ENCODE results near the gene ELMO1. TPM values are rescaled to one million over a fixed set of nuclear protein-coding genes. Genes with fewer than 3 reads are reported as not detected.

The ELMO1 gene
- total and polyA plus RNA-seq, 8 donors = 18.2 to 55.3 (median 45.6) TPM

DNA sequence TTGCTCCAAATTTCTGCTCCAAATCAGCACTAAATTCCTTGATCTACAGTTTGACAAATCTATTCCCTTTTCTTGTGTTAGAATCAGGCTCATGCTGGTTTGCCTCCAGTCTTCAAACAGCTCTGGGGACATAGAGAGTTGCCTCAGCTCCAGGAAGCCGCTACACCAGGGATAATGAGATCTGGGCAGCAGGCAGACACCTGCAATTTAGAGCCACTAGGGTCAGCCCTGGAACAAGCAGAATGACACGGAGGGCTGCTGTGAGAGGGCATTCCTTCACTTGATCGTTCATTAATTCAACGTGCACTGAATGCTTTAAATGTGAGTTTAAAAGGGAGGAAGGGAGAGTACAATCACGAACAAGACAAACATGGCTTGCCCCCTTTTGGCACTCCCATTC, 3.7 kb upstream of the ELMO1 start:
- H3K36me3 ChIP-seq = no peaks in the 10 kb centered on the region
- H3K9me3 ChIP-seq = no peaks in the 10 kb centered on the region
- no peak overlapping the region for H3K4me3 ChIP-seq
- peaks cover 0 to 12% of the 10 kb centered on the region in 2 donors for H3K4me1 ChIP-seq
- TF ChIP-seq, protein P1, sequence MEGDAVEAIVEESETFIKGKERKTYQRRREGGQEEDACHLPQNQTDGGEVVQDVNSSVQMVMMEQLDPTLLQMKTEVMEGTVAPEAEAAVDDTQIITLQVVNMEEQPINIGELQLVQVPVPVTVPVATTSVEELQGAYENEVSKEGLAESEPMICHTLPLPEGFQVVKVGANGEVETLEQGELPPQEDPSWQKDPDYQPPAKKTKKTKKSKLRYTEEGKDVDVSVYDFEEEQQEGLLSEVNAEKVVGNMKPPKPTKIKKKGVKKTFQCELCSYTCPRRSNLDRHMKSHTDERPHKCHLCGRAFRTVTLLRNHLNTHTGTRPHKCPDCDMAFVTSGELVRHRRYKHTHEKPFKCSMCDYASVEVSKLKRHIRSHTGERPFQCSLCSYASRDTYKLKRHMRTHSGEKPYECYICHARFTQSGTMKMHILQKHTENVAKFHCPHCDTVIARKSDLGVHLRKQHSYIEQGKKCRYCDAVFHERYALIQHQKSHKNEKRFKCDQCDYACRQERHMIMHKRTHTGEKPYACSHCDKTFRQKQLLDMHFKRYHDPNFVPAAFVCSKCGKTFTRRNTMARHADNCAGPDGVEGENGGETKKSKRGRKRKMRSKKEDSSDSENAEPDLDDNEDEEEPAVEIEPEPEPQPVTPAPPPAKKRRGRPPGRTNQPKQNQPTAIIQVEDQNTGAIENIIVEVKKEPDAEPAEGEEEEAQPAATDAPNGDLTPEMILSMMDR (IDR thresholded peaks at IDR 0.05) = no peak
- H3K27ac ChIP-seq = no peak overlapping the region
- DNase-seq (no peak), ATAC-seq (no peak)
- H3K27me3 ChIP-seq = peaks cover 0 to 16% of the 10 kb centered on the region in 2 donors
- intact Hi-C loops (cut with DNase I) = no loop called here

DNA sequence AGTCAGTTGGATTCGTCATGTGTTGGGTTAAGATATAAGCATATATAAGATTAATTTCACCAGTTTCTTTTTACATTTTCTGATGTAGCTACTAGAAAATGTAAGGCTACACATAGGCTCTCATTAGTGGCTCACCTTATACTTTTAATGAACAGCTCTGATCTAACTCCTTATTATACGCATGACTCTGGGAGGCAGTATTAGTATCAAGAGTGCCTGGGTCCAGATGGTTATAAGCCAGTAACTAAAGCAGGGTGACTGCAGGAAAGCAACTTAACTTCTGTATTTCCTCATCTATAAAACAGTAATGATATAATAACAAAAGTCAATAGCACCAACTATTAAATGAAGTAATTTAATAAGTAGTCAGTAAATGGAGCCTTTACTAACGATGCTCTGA, 1.4 kb upstream of the ELMO1 start:
- peaks cover 0 to 16% of the 10 kb centered on the region in 2 donors for H3K27me3 ChIP-seq
- ATAC-seq (no peak), DNase-seq (no peak)
- intact Hi-C loops (cut with DNase I) = no loop called here
- no peak overlapping the region for H3K4me3 ChIP-seq
- no peaks in the 10 kb centered on the region for H3K9me3 ChIP-seq
- H3K27ac ChIP-seq = no peak overlapping the region
- H3K36me3 ChIP-seq = no peaks in the 10 kb centered on the region
- H3K4me1 ChIP-seq = peaks cover 3 to 35% of the 10 kb centered on the region in 2 donors
- TF ChIP-seq, protein P1 (IDR thresholded peaks at IDR 0.05) = no peak

DNA sequence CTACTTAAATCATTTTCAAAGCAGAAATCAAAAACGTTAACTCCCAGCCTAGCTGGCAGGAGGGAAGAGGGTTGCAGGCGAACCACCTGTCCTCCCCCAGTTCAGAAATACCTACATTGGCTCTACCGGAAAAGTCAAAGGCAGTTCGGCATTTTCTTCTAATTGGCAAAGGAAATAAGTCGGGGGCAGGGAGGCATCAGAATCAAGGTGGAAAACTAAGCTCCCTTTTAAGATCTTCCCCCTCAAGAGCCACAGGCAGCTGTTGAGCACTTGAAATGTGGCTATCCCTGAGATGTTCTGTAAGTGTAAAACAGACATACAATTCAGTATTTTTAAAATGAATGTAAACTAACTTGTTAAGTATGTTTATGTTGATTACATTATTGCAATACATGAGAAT, 957 bp upstream of the ELMO1 start:
- Histone ChIP-seq H3K4me1 (peaks cover 3 to 39% of the 10 kb centered on the region in 2 donors), H3K9me3 (no peaks in the 10 kb centered on the region), H3K4me3 (no peak overlapping the region), H3K27me3 (peaks cover 0 to 16% of the 10 kb centered on the region in 2 donors), H3K36me3 (no peaks in the 10 kb centered on the region), H3K27ac (no peak overlapping the region)
- ATAC-seq (no peak), DNase-seq (no peak)
- intact Hi-C loops (cut with DNase I) = no loop called here
- TF ChIP-seq, protein P1 (IDR thresholded peaks at IDR 0.05) = no peak

DNA sequence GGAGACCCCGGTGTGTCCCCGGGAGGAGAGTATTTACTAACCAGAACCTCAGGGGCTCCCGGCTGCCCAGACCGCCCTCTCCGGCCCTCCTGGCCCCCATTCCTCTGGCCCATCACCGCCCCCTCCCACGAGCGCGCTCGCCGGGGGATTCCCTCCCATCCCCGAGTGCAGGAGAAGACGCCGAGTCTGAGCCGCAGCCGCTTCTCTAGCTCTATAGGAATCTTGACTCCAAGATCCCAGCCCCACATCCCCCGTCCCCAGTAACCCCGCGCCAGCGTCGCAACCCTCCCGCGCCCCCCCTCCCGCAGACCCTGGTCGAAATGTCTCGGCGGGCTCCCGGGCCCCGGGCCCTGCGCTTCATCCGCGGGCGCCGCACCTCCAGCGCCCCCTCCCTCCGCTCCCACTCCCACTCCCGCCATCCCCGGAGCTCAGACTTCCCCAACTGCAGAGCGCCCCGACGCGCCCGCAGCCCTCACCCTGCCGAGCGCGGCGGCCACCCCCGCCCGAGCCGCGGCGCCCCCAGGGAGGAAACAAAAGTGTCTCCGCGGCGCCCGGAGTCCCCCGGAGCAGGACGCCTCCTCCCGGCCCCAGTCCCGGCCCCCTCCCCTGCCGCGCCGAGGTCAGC, 541 bp downstream of the ELMO1 start:
- no peaks in the 10 kb centered on the region for H3K36me3 ChIP-seq
- DNase-seq (peak in 3 of 4 donors; percentile 30 to 90 (median 59)), ATAC-seq (peak; percentile 51)
- no peaks in the 10 kb centered on the region for H3K9me3 ChIP-seq
- peaks cover 0 to 16% of the 10 kb centered on the region in 2 donors for H3K27me3 ChIP-seq
- H3K4me3 ChIP-seq = peak overlapping the region; percentile 58 to 74
- peaks cover 3 to 49% of the 10 kb centered on the region in 2 donors for H3K4me1 ChIP-seq
- TF ChIP-seq, protein P1 (IDR thresholded peaks at IDR 0.05) = no peak
- intact Hi-C loops (cut with DNase I) = no loop called here
- peak overlapping the region; percentile 91 to 97 for H3K27ac ChIP-seq

DNA sequence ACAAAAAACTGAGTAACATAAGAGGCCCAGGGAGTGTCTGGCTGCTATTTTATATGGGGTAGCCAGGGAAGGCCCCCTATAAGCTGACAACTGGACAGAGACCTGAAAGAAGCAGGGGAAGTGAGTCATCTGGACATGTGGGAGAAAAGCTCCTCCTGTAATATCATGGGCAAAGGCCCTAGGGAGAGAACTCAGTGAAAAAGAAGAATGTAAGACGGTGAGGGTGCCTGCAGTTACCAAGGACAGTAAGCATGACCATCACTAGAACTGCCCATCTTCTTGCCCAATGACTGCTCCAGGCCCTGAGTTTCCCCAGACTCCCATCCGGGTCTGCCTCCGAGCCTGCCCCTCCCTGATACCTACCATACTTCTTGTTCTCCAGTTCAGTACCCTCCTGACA, 2.3 kb downstream of the ELMO1 start:
- peaks cover 3 to 60% of the 10 kb centered on the region in 2 donors for H3K4me1 ChIP-seq
- H3K27ac ChIP-seq = peak overlapping the region; percentile 91 to 97
- no peak for DNase-seq
- H3K9me3 ChIP-seq = no peaks in the 10 kb centered on the region
- intact Hi-C loops (cut with DNase I) = no loop called here
- TF ChIP-seq, protein P1 (IDR thresholded peaks at IDR 0.05) = no peak
- H3K27me3 ChIP-seq = peaks cover 0 to 16% of the 10 kb centered on the region in 2 donors
- ATAC-seq = no peak
- H3K36me3 ChIP-seq = no peaks in the 10 kb centered on the region
- H3K4me3 ChIP-seq = no peak overlapping the region

All from left lung (tissue), 10 donors.